Measurements from ENCODE around the gene UCN3.
"Not testable (repeated sequence)": the region's sequence is repeated elsewhere in the genome, so short reads cannot be mapped to it uniquely, and the experiment has no call there.

The UCN3 gene

GRCh38 chr10:5410787-5411186, 46.0 kb downstream of the UCN3 start:
- DNase-seq: not testable (repeated sequence)

DNA sequence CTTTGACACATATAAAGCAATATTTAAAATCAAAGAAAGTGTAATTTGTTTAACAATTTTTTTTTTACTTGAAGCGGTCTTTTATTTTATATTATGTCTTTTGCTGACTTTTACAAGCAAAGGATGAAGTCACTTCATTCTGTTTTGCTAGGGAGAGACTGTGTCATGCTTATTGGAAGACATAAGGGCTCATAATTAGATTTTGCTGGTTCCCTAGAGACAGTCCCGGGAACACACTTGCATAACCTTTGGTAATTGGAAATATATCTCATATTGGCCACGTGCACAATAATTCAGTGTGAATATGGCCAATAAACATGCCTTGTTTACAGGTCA, 47.1 kb downstream of the UCN3 start:
- no peak for DNase-seq

DNA sequence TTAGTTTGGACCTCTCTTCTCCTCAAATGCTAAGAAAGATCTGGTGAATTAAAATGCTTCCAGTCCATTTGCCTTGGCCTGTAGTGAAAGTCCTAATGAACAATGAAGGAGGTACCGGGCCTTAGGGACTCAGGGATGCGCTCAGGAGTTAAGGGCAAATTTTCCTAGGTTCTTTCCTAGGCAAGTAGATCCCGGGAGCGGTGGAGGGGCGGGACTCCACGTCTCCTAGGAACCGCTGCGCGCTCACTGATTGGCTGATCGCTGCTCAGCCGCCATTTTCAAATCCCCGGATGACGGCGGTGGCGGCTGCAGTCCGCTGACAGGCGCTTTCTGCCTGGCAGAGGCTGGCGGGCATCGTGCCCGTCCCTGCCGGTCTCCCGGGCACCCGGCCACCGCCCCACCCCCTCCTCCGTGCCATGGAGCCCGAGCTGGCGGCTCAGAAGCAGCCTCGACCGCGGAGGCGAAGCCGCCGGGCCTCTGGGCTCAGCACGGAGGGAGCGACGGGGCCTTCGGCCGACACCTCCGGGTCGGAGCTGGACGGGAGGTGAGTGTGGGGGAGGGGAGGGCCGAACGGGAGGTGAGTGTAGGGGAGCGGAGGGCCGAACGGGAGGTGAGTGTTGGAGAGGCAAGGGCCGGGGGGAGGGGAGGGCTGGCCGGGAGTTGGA, 47.6 kb downstream of the UCN3 start, which contains the start of gene NET1:
Gene NET1, plus strand, starts transcription at position 281 of the 665 bp plus-strand sequence. Its CDS starts 136 bp downstream, at position 417.
- peak; percentile 81 for DNase-seq

DNA sequence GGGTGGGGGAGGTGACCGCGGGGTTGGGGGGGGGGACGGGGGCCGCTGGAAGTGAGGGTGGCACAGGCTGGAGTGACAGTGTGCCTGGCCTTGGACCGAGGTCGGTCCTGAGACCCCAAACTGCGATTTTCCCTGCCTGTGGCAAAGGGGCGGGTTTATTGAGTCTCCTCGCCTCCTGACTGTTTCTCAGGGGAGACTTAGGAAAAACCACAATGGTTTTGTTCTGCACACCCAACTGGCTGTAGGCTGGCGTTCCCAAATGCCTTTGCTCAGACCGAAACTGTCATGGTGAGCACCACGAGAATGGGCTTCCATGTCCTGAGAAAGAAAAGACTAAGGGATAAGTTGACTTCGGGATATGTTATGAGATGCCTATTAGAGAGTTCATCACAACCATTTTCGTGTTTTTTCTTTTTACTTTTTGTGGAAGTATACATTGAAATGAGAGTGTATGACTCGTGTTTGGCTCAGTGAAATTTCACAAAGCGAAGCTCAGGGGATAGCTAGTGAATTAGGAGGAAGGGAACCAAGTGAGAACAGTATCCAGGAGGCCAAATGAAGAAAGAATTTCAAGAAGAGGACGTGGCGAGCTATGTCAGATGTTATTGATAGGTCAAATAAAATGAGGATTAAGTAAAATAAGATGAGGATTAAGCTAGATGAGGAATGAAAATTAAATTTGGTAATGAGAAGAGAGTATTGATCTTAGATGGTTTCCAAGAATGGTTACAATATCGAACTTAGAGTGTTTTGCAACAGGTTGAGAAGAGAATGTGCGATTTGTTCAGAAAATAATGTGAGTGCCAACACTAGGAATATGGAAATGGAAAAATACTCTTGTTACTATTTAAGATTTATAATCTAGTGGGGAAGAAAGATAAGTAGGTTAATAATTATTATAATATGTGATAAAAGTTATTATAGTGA, 48.5 kb downstream of the UCN3 start:
- DNase-seq: peak; percentile 6

GRCh38 chr10:5416981-5417380, 52.2 kb downstream of the UCN3 start:
- no peak for DNase-seq

- DNase-seq: no peak
Measured at GRCh38 chr10:5418584-5418983, 53.8 kb downstream of the UCN3 start.

DNA sequence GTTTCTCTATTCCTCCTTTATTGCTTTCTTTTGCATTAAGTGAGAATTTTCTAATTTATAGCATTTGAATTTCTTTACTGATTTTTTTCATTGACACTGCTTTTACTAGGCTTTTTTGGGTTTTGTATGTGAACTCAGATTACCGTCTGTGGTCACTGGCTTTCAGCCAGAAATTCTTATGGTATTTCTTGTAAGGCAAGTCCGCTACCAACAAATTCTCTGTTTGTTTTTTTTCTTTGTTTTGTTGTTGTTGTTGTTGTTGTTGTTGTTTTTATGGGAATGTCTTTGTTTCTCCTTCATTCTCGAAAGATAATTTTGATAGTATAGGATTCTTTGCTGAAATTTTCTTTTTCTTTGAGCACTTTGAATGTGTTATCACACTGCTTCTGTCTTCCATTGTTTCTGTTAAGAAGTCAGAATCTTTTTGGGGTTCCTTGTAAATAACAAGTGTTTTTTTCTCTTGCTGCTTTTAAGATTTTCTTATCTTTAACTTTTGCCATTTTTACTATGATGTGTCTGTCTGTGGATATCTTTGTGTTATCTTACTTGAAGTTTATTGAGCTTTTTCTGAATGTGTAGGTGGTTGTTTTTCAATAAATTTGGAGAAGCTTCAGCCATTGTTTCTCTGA, 54.8 kb downstream of the UCN3 start:
- DNase-seq: no peak

- no peak for DNase-seq
Measured at GRCh38 chr10:5423771-5424170, 59.0 kb downstream of the UCN3 start.
